Measurements from ENCODE around the gene N4BP2L1.
"Not testable (repeated sequence)": the region's sequence is repeated elsewhere in the genome, so short reads cannot be mapped to it uniquely, and the experiment has no call there.

The N4BP2L1 gene

GRCh38 chr13:32408296-32409000 lies 19.5 kb downstream of the N4BP2L1 start:
- Histone ChIP-seq H3K27ac (no peak overlapping the region), H3K4me3 (no peak overlapping the region)

- Histone ChIP-seq H3K4me3 (no peak overlapping the region), H3K27ac (no peak overlapping the region)
Measured at GRCh38 chr13:32407854-32408253, 20.1 kb downstream of the N4BP2L1 start.

GRCh38 chr13:32403108-32403507 lies 24.8 kb downstream of the N4BP2L1 start:
- no peak overlapping the region for H3K27ac ChIP-seq
- no peak overlapping the region for H3K4me3 ChIP-seq

GRCh38 chr13:32391101-32391619 lies 36.8 kb downstream of the N4BP2L1 start:
- H3K4me3 ChIP-seq, result no peak overlapping the region
- no peak overlapping the region for H3K27ac ChIP-seq

GRCh38 chr13:32390484-32390883 lies 37.4 kb downstream of the N4BP2L1 start:
- H3K4me3 ChIP-seq, result no peak overlapping the region
- no peak overlapping the region for H3K27ac ChIP-seq

- H3K27ac ChIP-seq, result no peak overlapping the region
- no peak overlapping the region for H3K4me3 ChIP-seq
Measured at GRCh38 chr13:32390048-32390447, 37.9 kb downstream of the N4BP2L1 start.

GRCh38 chr13:32385410-32385809 lies 42.5 kb downstream of the N4BP2L1 start:
- no peak overlapping the region for H3K27ac ChIP-seq
- no peak overlapping the region for H3K4me3 ChIP-seq

GRCh38 chr13:32384702-32385101 lies 43.2 kb downstream of the N4BP2L1 start:
- H3K27ac ChIP-seq, result no peak overlapping the region
- H3K4me3 ChIP-seq, result no peak overlapping the region

- no peak overlapping the region for H3K27ac ChIP-seq
- no peak overlapping the region for H3K4me3 ChIP-seq
Measured at GRCh38 chr13:32383836-32384618, 43.9 kb downstream of the N4BP2L1 start.

- H3K4me3 ChIP-seq, result no peak overlapping the region
- no peak overlapping the region for H3K27ac ChIP-seq
Measured at GRCh38 chr13:32381539-32381938, 46.4 kb downstream of the N4BP2L1 start.

- H3K4me3 ChIP-seq, result no peak overlapping the region
- no peak overlapping the region for H3K27ac ChIP-seq
Measured at GRCh38 chr13:32378012-32378411, 49.9 kb downstream of the N4BP2L1 start.

GRCh38 chr13:32376642-32377415 lies 51.1 kb downstream of the N4BP2L1 start:
- no peak overlapping the region for H3K27ac ChIP-seq

GRCh38 chr13:32370805-32371204 lies 57.1 kb downstream of the N4BP2L1 start:
- Histone ChIP-seq H3K4me3 (no peak overlapping the region), H3K27ac (no peak overlapping the region)

More at GRCh38 chr13:32376642-32377415, 51.1 kb downstream of the N4BP2L1 start:
- no peak overlapping the region for H3K4me3 ChIP-seq

- no peak overlapping the region for H3K27ac ChIP-seq
- no peak overlapping the region for H3K4me3 ChIP-seq
Measured at GRCh38 chr13:32362574-32362973, 65.4 kb downstream of the N4BP2L1 start.

- H3K4me3 ChIP-seq, H3K27ac ChIP-seq: not testable (repeated sequence)
Measured at GRCh38 chr13:32355935-32356334, 72.0 kb downstream of the N4BP2L1 start.

- Histone ChIP-seq H3K4me3 (no peak overlapping the region), H3K27ac (no peak overlapping the region)
Measured at GRCh38 chr13:32354040-32354439, 73.9 kb downstream of the N4BP2L1 start.

GRCh38 chr13:32350839-32351441 lies 77.0 kb downstream of the N4BP2L1 start:
- H3K4me3 ChIP-seq, result not testable (repeated sequence)

More at GRCh38 chr13:32350839-32351441, 77.0 kb downstream of the N4BP2L1 start:
- H3K27ac ChIP-seq, result not testable (repeated sequence)

Measured in skin epidermis (tissue), 12 donors.